ENCODE measurements around the gene HLA-DQB1. TPM values are rescaled to one million over a fixed set of nuclear protein-coding genes. Genes with fewer than 3 reads are reported as not detected.
"Not testable (repeated sequence)": the region's sequence is repeated elsewhere in the genome, so short reads cannot be mapped to it uniquely, and the experiment has no call there.

Gene HLA-DQB1
- total RNA-seq, 1 donor from 2014 or later: 0.68 TPM

GRCh38 chr6:32664354-32664753 is 2.1 kb downstream of the HLA-DQB1 start:
- ATAC-seq: no peak
- DNase-seq (ENCODE audit: low spot score): no peak

- no peak for ATAC-seq
- DNase-seq (ENCODE audit: low spot score): no peak
Measured at GRCh38 chr6:32662836-32663235, 3.6 kb downstream of the HLA-DQB1 start.

GRCh38 chr6:32662099-32662498 is 4.4 kb downstream of the HLA-DQB1 start:
- DNase-seq (ENCODE audit: low spot score): no peak
- ATAC-seq: no peak

GRCh38 chr6:32659856-32660595 is 6.4 kb downstream of the HLA-DQB1 start:
- ATAC-seq (no peak), DNase-seq (ENCODE audit: low spot score) (no peak)

GRCh38 chr6:32658268-32658897 is 8.1 kb downstream of the HLA-DQB1 start:
- no peak for ATAC-seq
- no peak for DNase-seq (ENCODE audit: low spot score)

- DNase-seq (ENCODE audit: low spot score); ATAC-seq: not testable (repeated sequence)
Measured at GRCh38 chr6:32657819-32658218, 8.6 kb downstream of the HLA-DQB1 start.

- not testable (repeated sequence) for DNase-seq (ENCODE audit: low spot score); ATAC-seq
Measured at GRCh38 chr6:32657329-32657728, 9.1 kb downstream of the HLA-DQB1 start.

GRCh38 chr6:32655203-32655710 is 11.2 kb downstream of the HLA-DQB1 start:
- DNase-seq (ENCODE audit: low spot score) (no peak), ATAC-seq (no peak)

- no peak for ATAC-seq
- DNase-seq (ENCODE audit: low spot score): no peak
Measured at GRCh38 chr6:32645047-32645703, 21.3 kb downstream of the HLA-DQB1 start.

- ATAC-seq (no peak), DNase-seq (ENCODE audit: low spot score) (no peak)
Measured at GRCh38 chr6:32643904-32644303, 22.6 kb downstream of the HLA-DQB1 start.

- no peak for ATAC-seq
Measured at GRCh38 chr6:32642720-32643106, 23.7 kb downstream of the HLA-DQB1 start.

GRCh38 chr6:32641785-32642719 is 24.4 kb downstream of the HLA-DQB1 start:
- DNase-seq (ENCODE audit: low spot score); ATAC-seq: not testable (repeated sequence)

More at GRCh38 chr6:32642720-32643106, 23.7 kb downstream of the HLA-DQB1 start:
- no peak for DNase-seq (ENCODE audit: low spot score)

- no peak for DNase-seq (ENCODE audit: low spot score)
- ATAC-seq: no peak
Measured at GRCh38 chr6:32641122-32641521, 25.3 kb downstream of the HLA-DQB1 start.

GRCh38 chr6:32639440-32640394 is 26.7 kb downstream of the HLA-DQB1 start:
- ATAC-seq (no peak), DNase-seq (ENCODE audit: low spot score) (no peak)

GRCh38 chr6:32638532-32639219 is 27.8 kb downstream of the HLA-DQB1 start:
- no peak for ATAC-seq
- DNase-seq (ENCODE audit: low spot score): no peak

- ATAC-seq: no peak
- no peak for DNase-seq (ENCODE audit: low spot score)
Measured at GRCh38 chr6:32637883-32638282, 28.6 kb downstream of the HLA-DQB1 start.

- DNase-seq (ENCODE audit: low spot score): no peak
- ATAC-seq: no peak
Measured at GRCh38 chr6:32637219-32637880, 29.1 kb downstream of the HLA-DQB1 start, which contains the start of gene HLA-DQA1. Gene HLA-DQA1, plus strand, starts transcription at chr6:32637406. Its CDS starts 53 bp downstream, at chr6:32637459.

- DNase-seq (ENCODE audit: low spot score) (no peak), ATAC-seq (no peak)
Measured at GRCh38 chr6:32635526-32636123, 30.8 kb downstream of the HLA-DQB1 start.
